Neural crest cell (in vitro differentiated cells): ENCODE data around the gene FGA. TPM values are rescaled to one million over a fixed set of nuclear protein-coding genes. Genes with fewer than 3 reads are reported as not detected.
"Not testable (repeated sequence)": the region's sequence is repeated elsewhere in the genome, so short reads cannot be mapped to it uniquely, and the experiment has no call there.

ENCODE experiments used
- DNase-seq: peaks from one replicate; pipeline ENCODE4 v3.0.0; 2021; ENCODE audit warnings: low read depth, mixed read lengths, low spot score
- H3K27ac Mint-ChIP-seq: one replicate; pipeline ENCODE4 v1.8.0; 2021; ENCODE audit warnings: mild to moderate bottlenecking, mixed read lengths; ENCODE audit not compliant: unreplicated experiment
- H3K27me3 Mint-ChIP-seq: 2 replicates; pipeline ENCODE4 v1.8.0; 2021; ENCODE audit warnings: low read depth, mild to moderate bottlenecking, mixed read lengths
- H3K36me3 Mint-ChIP-seq: 2 replicates; pipeline ENCODE4 v1.8.0; 2021; ENCODE audit warnings: low read depth, mild to moderate bottlenecking, mixed read lengths
- H3K4me1 Mint-ChIP-seq: 2 replicates; pipeline ENCODE4 v1.8.0; 2021; ENCODE audit warnings: mixed read lengths
- H3K4me3 Mint-ChIP-seq: one replicate; pipeline ENCODE4 v1.8.0; 2021; ENCODE audit warnings: mild to moderate bottlenecking, mixed read lengths
- H3K9me3 Mint-ChIP-seq: 2 replicates; pipeline ENCODE4 v1.8.0; 2021; ENCODE audit warnings: mixed read lengths
- total RNA-seq: library from RNA; stranded (reverse); gene quantifications from 2 replicates; pipeline ENCODE4 v1.2.1, GENCODE V29; 2021
- TF ChIP-seq, protein P1 (sequence below): fragments of 200-600 bp; sonication (generic); conservative IDR thresholded peaks from 2 replicates; pipeline ENCODE4 v1.5.0; 2021; ENCODE audit warnings: antibody characterized with exemption, mild to moderate bottlenecking

The FGA gene
- total RNA-seq, 1 donor from 2014 or later, result not detected

DNA sequence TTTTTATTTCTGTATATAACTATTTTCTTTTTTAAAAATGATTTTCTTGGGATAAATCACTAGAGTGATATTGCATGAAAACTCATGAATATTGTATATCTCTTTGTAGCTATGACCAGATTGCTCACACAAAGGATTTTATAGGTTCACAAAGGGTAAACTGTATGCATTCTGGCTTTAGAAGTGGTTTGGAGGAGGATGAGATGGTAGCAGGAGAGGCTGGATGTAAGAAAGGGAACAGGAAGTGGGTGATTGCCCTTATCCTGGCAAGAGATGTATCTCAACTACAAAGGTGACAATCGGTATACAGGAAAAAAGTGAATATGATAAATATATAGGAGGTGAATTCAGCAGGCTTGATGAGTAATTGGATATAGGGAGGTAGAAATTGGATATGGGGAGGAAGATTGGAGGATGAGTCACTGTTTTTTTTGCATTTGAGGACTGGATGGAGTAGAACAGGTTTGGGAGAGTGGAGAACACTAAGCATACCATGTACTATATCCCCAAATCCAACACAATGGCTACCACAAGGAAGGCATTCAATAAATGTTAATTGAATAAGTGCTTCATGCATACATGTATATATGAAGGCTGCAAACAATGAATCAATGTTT is 12.0 kb upstream of the FGA start:
- TF ChIP-seq, protein P1, sequence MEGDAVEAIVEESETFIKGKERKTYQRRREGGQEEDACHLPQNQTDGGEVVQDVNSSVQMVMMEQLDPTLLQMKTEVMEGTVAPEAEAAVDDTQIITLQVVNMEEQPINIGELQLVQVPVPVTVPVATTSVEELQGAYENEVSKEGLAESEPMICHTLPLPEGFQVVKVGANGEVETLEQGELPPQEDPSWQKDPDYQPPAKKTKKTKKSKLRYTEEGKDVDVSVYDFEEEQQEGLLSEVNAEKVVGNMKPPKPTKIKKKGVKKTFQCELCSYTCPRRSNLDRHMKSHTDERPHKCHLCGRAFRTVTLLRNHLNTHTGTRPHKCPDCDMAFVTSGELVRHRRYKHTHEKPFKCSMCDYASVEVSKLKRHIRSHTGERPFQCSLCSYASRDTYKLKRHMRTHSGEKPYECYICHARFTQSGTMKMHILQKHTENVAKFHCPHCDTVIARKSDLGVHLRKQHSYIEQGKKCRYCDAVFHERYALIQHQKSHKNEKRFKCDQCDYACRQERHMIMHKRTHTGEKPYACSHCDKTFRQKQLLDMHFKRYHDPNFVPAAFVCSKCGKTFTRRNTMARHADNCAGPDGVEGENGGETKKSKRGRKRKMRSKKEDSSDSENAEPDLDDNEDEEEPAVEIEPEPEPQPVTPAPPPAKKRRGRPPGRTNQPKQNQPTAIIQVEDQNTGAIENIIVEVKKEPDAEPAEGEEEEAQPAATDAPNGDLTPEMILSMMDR, result no peak
- Mint-ChIP-seq H3K4me3 (no peak overlapping the region), H3K27ac (no peak overlapping the region), H3K27me3 (peaks cover 15% of the 10 kb centered on the region), H3K4me1 (no peaks in the 10 kb centered on the region), H3K36me3 (no peaks in the 10 kb centered on the region), H3K9me3 (no peaks in the 10 kb centered on the region)
- no peak for DNase-seq

DNA sequence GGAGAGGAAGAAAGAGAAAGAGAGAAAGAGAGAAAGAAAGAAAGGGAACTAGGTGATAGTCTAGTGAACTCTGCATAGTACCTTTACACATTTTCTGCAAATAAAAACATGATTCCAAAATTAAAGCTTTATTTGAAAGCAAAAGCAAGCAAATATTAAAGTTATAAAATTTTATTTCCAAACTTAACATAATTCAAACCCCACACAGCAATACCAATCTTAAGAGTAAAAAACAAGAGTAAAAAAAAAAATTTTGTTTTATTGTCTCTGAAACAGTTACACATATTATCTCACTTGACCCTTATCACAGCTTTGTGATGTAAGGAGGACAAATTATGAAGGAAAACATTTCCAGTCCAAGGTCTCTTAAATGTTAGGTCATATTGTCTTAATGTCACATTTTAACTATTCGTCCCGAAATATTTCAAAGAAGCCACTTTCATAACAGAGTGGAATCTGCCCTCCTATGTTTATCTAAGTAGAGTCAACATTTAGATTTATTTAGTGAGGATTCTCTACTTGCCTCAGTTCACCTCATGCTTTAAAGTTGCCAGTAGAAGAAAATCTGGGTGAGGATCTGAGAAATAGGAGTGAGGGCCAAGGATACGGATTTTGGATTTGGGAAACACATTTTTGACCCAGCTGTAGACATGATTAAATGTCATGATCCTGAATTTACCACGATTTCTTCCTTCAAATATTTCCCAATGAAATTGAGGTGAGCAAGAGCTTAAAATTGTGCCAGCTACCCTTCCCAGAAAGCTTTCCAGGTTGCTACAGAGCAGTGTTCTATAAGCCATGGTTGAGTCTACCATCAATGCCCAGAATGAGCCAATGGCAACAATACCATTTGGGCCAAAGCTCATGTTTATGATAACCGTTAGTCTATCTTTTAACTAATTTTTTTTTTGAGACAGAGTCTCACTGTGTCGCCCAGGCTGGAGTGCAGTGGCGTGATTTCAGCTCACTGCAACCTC is 7.5 kb upstream of the FGA start:
- DNase-seq, result no peak
- no peaks in the 10 kb centered on the region for H3K27me3 Mint-ChIP-seq
- H3K9me3 Mint-ChIP-seq, result no peaks in the 10 kb centered on the region
- TF ChIP-seq, protein P1, result no peak
- H3K4me3 Mint-ChIP-seq, result no peak overlapping the region
- no peak overlapping the region for H3K27ac Mint-ChIP-seq
- H3K4me1 Mint-ChIP-seq, result peaks cover 7% of the 10 kb centered on the region
- no peaks in the 10 kb centered on the region for H3K36me3 Mint-ChIP-seq

DNA sequence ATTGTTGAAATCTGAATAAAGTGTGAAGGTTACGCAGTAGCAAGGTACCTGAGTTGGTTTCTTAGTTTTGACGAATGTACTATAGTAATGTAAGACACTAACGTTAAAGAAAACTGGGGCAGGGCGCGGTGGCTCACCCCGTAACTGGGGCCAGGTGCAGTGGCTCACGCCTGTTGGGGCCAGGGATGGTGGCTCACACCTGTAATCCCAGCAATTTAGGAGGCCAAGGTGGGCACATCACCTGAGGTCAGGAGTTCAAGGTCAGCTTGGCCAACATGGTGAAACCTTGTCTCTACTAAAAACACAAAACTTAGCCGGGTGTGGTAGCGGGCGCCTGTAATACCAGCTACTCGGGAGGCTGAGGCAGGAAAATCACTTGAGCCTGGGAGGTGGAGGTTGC is 6.7 kb upstream of the FGA start:
- H3K9me3 Mint-ChIP-seq, H3K4me3 Mint-ChIP-seq, DNase-seq, H3K4me1 Mint-ChIP-seq, H3K27me3 Mint-ChIP-seq, H3K36me3 Mint-ChIP-seq, H3K27ac Mint-ChIP-seq: not testable (repeated sequence)

DNA sequence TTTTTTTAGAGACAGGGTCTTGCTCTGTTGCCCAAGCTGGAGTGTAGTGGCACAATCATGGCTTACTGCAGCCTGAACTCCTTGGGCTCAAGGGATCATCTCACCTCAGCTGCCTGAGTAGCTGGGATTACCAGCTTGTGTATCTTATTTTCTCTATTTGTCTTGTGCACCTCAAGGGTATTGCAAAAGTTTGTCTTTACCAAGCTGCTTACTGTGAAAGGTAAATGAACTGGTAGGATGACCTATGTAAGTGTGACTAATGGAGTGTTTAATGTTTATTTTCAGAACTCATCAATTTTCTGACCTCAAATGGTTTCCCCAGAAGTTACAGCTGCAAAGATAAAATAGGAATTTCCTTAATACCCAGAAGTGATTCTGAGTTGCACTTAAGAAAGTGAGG is 5.3 kb upstream of the FGA start:
- H3K4me3 Mint-ChIP-seq, result no peak overlapping the region
- H3K9me3 Mint-ChIP-seq, result no peaks in the 10 kb centered on the region
- H3K36me3 Mint-ChIP-seq, result no peaks in the 10 kb centered on the region
- no peak for DNase-seq
- TF ChIP-seq, protein P1, result no peak
- no peaks in the 10 kb centered on the region for H3K27me3 Mint-ChIP-seq
- H3K4me1 Mint-ChIP-seq, result peaks cover 7% of the 10 kb centered on the region
- H3K27ac Mint-ChIP-seq, result no peak overlapping the region

DNA sequence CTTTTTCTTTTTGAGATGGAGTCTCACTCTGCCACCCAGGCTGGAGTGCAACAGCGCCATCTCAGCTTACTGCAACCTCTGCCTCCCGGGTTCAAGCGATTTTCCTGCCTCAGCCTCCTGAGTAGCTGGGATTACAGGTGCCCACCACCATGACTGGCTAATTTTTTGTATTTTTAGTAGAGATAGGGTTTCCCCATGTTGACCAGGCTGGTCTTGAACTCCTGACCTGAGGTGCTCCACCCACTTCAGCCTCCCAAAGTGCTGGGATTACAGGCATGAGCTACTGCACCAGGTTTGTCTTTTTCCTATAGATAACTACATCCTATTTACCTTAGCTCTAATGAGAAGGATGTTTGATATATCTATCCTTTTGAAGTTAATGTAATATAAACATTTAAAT is 3.8 kb upstream of the FGA start:
- H3K27ac Mint-ChIP-seq, H3K27me3 Mint-ChIP-seq, H3K4me1 Mint-ChIP-seq, H3K9me3 Mint-ChIP-seq, DNase-seq, H3K36me3 Mint-ChIP-seq, H3K4me3 Mint-ChIP-seq: not testable (repeated sequence)

DNA sequence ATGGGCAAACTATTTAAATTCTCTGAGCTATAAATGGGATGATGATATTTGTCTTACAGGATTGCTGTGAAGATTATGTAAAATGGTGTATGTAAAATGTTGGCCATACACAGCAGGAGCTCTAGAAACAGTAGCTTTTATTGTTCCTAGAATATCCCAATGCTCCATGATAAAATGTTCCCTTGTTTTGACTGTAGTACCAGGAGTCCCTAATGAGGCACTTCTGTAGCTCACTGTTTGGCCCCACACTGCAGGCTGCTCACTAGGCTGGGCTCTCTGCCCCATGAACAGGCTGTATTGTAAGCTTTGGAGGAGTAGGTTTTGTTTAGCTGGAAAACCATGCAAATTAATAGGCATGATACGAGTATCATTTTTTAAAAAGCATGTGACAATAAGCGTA is 3.3 kb upstream of the FGA start:
- Mint-ChIP-seq H3K27me3 (peaks cover 10% of the 10 kb centered on the region), H3K4me3 (no peak overlapping the region), H3K36me3 (no peaks in the 10 kb centered on the region), H3K4me1 (peaks cover 7% of the 10 kb centered on the region), H3K27ac (no peak overlapping the region), H3K9me3 (no peaks in the 10 kb centered on the region)
- DNase-seq, result no peak
- TF ChIP-seq, protein P1, result no peak
